Subcutaneous abdominal adipose tissue (tissue), 5 donors: ENCODE measurements around the gene SUCNR1.
A peak's percentile ranks its signal among the peaks of the same experiment; 100 is the strongest.
"Not testable (repeated sequence)": the region's sequence is repeated elsewhere in the genome, so short reads cannot be mapped to it uniquely, and the experiment has no call there.

Source experiments
- H3K27ac ChIP-seq: one replicate; pipeline ENCODE4 v1.7.0; 2013; ENCODE audit warnings: low read depth, mild to moderate bottlenecking, inconsistent platforms, low read length, moderate library complexity
- H3K27me3 ChIP-seq, 5 donors: one replicate each; pipeline ENCODE4 v1.7.0; 2013; ENCODE audit warnings: low read length in 5 of 5, inconsistent platforms in 1 of 5; ENCODE audit not compliant: control insufficient read depth in 5 of 5, insufficient read depth in 4 of 5
- H3K36me3 ChIP-seq, 5 donors: one replicate each; pipeline ENCODE4 v1.7.0; 2013; ENCODE audit warnings: low read length in 5 of 5; ENCODE audit not compliant: control insufficient read depth in 5 of 5, insufficient read depth in 5 of 5
- H3K4me1 ChIP-seq, 5 donors: one replicate each; pipeline ENCODE4 v1.7.0; 2013; ENCODE audit warnings: low read length in 5 of 5, mild to moderate bottlenecking in 3 of 5, moderate library complexity in 1 of 5; ENCODE audit not compliant: control insufficient read depth in 5 of 5, insufficient read depth in 5 of 5
- H3K4me3 ChIP-seq, 5 donors: one replicate each; pipeline ENCODE4 v1.7.0; 2013; ENCODE audit warnings: low read length in 5 of 5, low read depth in 1 of 5
- H3K9ac ChIP-seq, 5 donors: one replicate each; pipeline ENCODE4 v1.7.0; 2013; ENCODE audit warnings: low read length in 5 of 5, mild to moderate bottlenecking in 4 of 5, moderate library complexity in 3 of 5
- H3K9me3 ChIP-seq, 5 donors: one replicate each; pipeline ENCODE4 v1.7.0; 2013; ENCODE audit warnings: low read length in 5 of 5; ENCODE audit not compliant: control insufficient read depth in 5 of 5
- donor health status: healthy.
- donor health status: healthy.
- donor health status: healthy.
- donor health status: healthy.
- donor health status: healthy.

SUCNR1 gene

GRCh38 chr3:151871639-151872468 lies 1.6 kb upstream of the SUCNR1 start:
- H3K27ac ChIP-seq: no peak overlapping the region
- no peaks in the 10 kb centered on the region for H3K9me3 ChIP-seq

GRCh38 chr3:151874079-151874478 lies 636 bp downstream of the SUCNR1 start:
- not testable (repeated sequence) for H3K36me3 ChIP-seq, H3K27ac ChIP-seq, H3K27me3 ChIP-seq, H3K9me3 ChIP-seq, H3K9ac ChIP-seq
- Histone ChIP-seq H3K4me3 (peak overlapping the region in 1 of 5 donors; percentile 12), H3K4me1 (peaks cover 0 to 20% (median 5%) of the 10 kb centered on the region in 5 donors)

More at GRCh38 chr3:151871639-151872468, 1.6 kb upstream of the SUCNR1 start:
- Histone ChIP-seq H3K4me3 (peak overlapping the region in 2 of 5 donors; percentile 23 to 25), H3K27me3 (no peaks in the 10 kb centered on the region), H3K9ac (no peak overlapping the region), H3K36me3 (no peaks in the 10 kb centered on the region), H3K4me1 (peaks cover 0 to 28% (median 5%) of the 10 kb centered on the region in 5 donors)

- H3K27me3 ChIP-seq: no peaks in the 10 kb centered on the region
- no peaks in the 10 kb centered on the region for H3K36me3 ChIP-seq
- H3K4me1 ChIP-seq: peaks cover 0 to 13% (median 3%) of the 10 kb centered on the region in 5 donors
- H3K27ac ChIP-seq: no peak overlapping the region
- no peak overlapping the region for H3K9ac ChIP-seq
- H3K9me3 ChIP-seq: no peaks in the 10 kb centered on the region
- peak overlapping the region in 3 of 5 donors; percentile 7 to 54 (median 37) for H3K4me3 ChIP-seq
Measured at GRCh38 chr3:151875759-151876158, 2.3 kb downstream of the SUCNR1 start.

- no peak overlapping the region for H3K4me3 ChIP-seq
- H3K27me3 ChIP-seq: no peaks in the 10 kb centered on the region
- peaks cover 0 to 7% (median 0%) of the 10 kb centered on the region in 5 donors for H3K4me1 ChIP-seq
- H3K9me3 ChIP-seq: no peaks in the 10 kb centered on the region
- H3K9ac ChIP-seq: no peak overlapping the region
- no peak overlapping the region for H3K27ac ChIP-seq
- no peaks in the 10 kb centered on the region for H3K36me3 ChIP-seq
Measured at GRCh38 chr3:151877269-151877668, 3.8 kb downstream of the SUCNR1 start.

- no peak overlapping the region for H3K27ac ChIP-seq
- no peak overlapping the region for H3K4me3 ChIP-seq
- H3K9ac ChIP-seq: no peak overlapping the region
- peaks cover 0 to 3% (median 0%) of the 10 kb centered on the region in 5 donors for H3K4me1 ChIP-seq
- H3K36me3 ChIP-seq: no peaks in the 10 kb centered on the region
- H3K27me3 ChIP-seq: no peaks in the 10 kb centered on the region
- no peaks in the 10 kb centered on the region for H3K9me3 ChIP-seq
Measured at GRCh38 chr3:151878465-151878864, 5.0 kb downstream of the SUCNR1 start.

- Histone ChIP-seq H3K9ac (no peak overlapping the region), H3K4me1 (peaks cover 0 to 3% (median 0%) of the 10 kb centered on the region in 5 donors), H3K4me3 (no peak overlapping the region), H3K27ac (no peak overlapping the region), H3K9me3 (no peaks in the 10 kb centered on the region), H3K36me3 (no peaks in the 10 kb centered on the region), H3K27me3 (no peaks in the 10 kb centered on the region)
Measured at GRCh38 chr3:151879037-151879436, 5.6 kb downstream of the SUCNR1 start.

GRCh38 chr3:151879679-151880415 lies 6.4 kb downstream of the SUCNR1 start:
- Histone ChIP-seq H3K4me1 (peaks cover 0 to 3% (median 0%) of the 10 kb centered on the region in 5 donors), H3K4me3 (peak overlapping the region in 1 of 5 donors; percentile 34), H3K9ac (no peak overlapping the region), H3K36me3 (no peaks in the 10 kb centered on the region), H3K27ac (no peak overlapping the region), H3K9me3 (peaks cover 0 to 2% (median 0%) of the 10 kb centered on the region in 5 donors), H3K27me3 (no peaks in the 10 kb centered on the region)

GRCh38 chr3:151880416-151880690 lies 6.9 kb downstream of the SUCNR1 start:
- no peak overlapping the region for H3K27ac ChIP-seq
- H3K27me3 ChIP-seq: no peaks in the 10 kb centered on the region
- no peak overlapping the region for H3K4me3 ChIP-seq
- no peaks in the 10 kb centered on the region for H3K36me3 ChIP-seq
- H3K9me3 ChIP-seq: peaks cover 0 to 2% (median 0%) of the 10 kb centered on the region in 5 donors
- H3K4me1 ChIP-seq: peaks cover 0 to 3% (median 0%) of the 10 kb centered on the region in 5 donors
- H3K9ac ChIP-seq: no peak overlapping the region

GRCh38 chr3:151881137-151881536 lies 7.7 kb downstream of the SUCNR1 start:
- Histone ChIP-seq H3K4me1 (peaks cover 0 to 3% (median 0%) of the 10 kb centered on the region in 5 donors), H3K4me3 (no peak overlapping the region), H3K27me3 (no peaks in the 10 kb centered on the region), H3K36me3 (no peaks in the 10 kb centered on the region), H3K9ac (no peak overlapping the region), H3K27ac (no peak overlapping the region), H3K9me3 (peaks cover 0 to 2% (median 0%) of the 10 kb centered on the region in 5 donors)

GRCh38 chr3:151885397-151885796 lies 12.0 kb downstream of the SUCNR1 start:
- not testable (repeated sequence) for H3K9me3 ChIP-seq, H3K36me3 ChIP-seq, H3K27ac ChIP-seq, H3K27me3 ChIP-seq, H3K4me1 ChIP-seq, H3K4me3 ChIP-seq, H3K9ac ChIP-seq
